Frontal cortex (tissue), 4 donors: ENCODE data around the gene SLTM. TPM values are rescaled to one million over a fixed set of nuclear protein-coding genes. Genes with fewer than 3 reads are reported as not detected.
A peak's percentile ranks its signal among the peaks of the same experiment; 100 is the strongest.
"Not testable (repeated sequence)": the region's sequence is repeated elsewhere in the genome, so short reads cannot be mapped to it uniquely, and the experiment has no call there.

ENCODE experiments used
- DNase-seq, 2 donors: peaks; one replicate each; pipeline ENCODE4 v3.0.0; 2012; ENCODE audit warnings: low spot score in 2 of 2
- FAIRE-seq: peaks from 2 replicates; lab custom pipeline; 2012; peaks lifted over from hg19 to GRCh38; lab: Jason Lieb, UNC
- total RNA-seq: library from RNA; depleted of rRNA; stranded (reverse); fragments of >200 nt; gene quantifications from one replicate; pipeline ENCODE4 v1.2.3, GENCODE V29; 2014
- donor health status: control.
- donor health status: control.
- donor health status: control.

SLTM gene
- 78.3 TPM for total RNA-seq

GRCh38 chr15:58933281-58934113 is at the start of gene SLTM:
Gene SLTM (minus strand): TSS chr15:58933679. CDS start chr15:58933565, 114 bp downstream.
- peak; percentile 86 to 90 for DNase-seq
- no peak for FAIRE-seq

- FAIRE-seq (no peak), DNase-seq (no peak)
Measured at GRCh38 chr15:58983261-58983660, 49.8 kb upstream of the SLTM start.

- DNase-seq (no peak), FAIRE-seq (no peak)
Measured at GRCh38 chr15:58981808-58982475, 48.5 kb upstream of the SLTM start.

GRCh38 chr15:58980351-58980939 is 47.0 kb upstream of the SLTM start:
- FAIRE-seq (peak; percentile 97), DNase-seq (peak in 1 of 2 donors; percentile 35)

- DNase-seq (no peak), FAIRE-seq (no peak)
Measured at GRCh38 chr15:58977887-58978286, 44.4 kb upstream of the SLTM start.

GRCh38 chr15:58967479-58967878 is 34.0 kb upstream of the SLTM start:
- FAIRE-seq (no peak), DNase-seq (no peak)

GRCh38 chr15:58966698-58967097 is 33.2 kb upstream of the SLTM start:
- FAIRE-seq (no peak), DNase-seq (no peak)

DNA sequence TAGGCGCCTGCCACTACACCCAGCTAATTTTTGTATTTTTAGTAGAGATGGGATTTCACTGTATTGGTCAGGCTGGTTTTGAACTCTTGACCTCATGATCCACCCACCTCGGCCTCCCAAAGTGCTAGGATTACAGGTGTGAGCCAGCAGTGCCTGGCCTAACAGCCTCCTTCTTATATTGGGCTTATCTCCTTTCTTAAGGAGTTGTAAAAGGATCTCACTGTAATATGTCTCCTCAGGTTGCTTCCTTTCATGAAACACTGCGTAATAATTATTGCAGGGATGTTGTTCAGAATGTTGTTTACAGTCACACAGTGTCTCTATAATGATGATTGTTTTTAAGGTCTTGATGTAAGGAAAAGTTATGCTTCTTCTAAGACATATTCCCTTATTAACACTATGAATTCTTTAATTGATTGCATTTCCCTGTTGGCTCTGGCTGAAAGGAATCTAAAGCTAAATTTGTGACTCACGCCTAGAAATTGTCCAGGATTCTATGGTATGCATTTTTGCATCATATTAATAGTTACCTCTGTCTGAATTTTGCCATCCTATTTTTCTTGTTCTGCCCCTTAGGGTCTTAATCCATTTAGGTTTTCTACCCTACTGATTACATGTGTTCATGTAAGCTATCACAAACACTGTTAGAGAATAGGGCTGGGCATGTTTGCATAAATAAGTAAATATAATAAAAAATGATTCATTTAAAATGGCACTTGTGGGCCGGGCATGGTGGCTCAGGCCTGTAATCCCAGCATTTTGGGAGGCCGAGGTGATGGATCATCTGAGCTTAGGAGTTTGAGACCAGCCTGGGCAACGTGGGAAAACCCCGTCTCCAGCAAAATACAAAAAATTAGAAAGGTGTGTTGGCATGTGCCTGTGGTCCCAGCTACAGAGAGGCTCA is 29.4 kb upstream of the SLTM start:
- FAIRE-seq, result no peak
- no peak for DNase-seq

- DNase-seq, result no peak
- FAIRE-seq, result no peak
Measured at GRCh38 chr15:58962136-58962535, 28.7 kb upstream of the SLTM start.

DNA sequence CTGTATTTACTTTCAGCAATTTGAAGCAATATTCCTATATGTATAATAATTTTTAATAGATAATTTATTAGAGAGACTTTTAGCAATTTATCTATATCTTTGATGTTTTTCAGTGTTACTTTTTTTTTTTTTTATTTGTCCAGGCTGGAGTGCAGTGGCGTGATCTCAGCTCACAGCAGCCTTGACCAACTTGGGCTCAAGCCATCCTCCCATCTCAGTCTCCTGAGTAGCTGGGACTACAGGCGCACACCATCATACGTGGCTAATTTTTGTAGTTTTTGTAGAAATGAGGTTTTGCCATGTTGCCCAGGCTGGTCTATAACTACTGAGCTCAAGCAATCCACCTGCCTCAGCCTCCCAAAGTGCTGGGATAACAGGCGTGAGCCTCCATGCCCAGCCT is 25.3 kb upstream of the SLTM start:
- no peak for DNase-seq
- FAIRE-seq, result no peak

DNA sequence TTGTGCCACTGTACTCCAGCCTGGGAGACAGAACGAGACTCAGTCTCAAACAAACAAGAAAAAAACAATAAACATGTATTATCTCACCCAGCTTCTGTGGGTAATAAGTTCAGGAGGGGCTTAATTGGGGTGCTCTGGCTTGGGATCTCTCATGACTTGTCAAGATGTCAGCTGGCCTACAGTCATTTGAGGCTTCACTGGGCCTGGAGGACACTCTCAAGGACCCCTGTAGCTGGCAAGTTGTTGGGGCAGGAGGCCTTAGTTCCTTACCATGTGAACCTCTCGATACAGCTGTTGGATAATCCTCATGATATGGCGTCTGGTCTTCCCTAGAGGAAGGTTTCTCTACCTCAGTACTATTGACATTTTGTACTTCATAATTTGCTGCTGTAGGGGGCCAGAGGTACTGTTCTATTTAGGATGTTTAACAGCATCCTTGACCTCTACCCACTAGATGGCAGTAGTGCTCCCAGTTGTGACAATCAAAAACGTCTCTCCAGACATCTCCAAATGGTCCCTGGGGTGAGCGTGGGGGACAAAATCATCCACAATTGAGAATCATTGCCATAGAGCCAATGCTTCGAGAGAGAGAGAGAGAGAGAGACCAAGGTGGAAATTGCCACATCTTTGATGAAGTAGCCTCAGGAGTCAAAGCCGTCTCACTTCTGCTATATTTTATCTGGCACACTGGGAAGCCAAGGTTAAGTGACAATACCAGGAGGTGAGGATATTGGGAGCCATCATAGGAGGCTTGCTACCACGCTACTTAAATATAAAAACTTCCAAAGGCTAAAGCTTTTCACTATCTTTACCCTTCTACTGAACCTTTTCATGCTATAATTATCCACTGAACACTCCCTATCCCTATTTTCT is 23.9 kb upstream of the SLTM start:
- FAIRE-seq, result no peak
- DNase-seq, result no peak

DNA sequence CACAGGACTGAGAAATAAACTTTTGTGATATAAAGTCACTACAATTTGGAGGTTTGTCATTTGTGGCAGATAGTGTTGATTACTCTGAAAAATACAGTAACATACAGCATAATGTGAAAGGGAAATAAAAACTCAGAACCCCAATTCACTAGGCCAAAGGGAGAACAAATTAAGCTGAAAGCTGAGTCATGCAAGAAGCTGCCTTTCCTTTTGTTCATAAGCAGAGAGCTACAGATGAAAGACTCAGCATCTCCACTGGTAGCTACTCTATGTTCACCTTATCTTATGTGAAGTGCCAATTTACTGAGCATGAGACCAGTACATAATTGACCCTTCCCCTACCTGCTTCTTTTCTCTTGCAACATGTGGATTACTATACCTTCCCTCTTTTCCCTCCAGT is 19.3 kb upstream of the SLTM start:
- FAIRE-seq, result no peak

GRCh38 chr15:58951388-58952007 is 18.0 kb upstream of the SLTM start:
- no peak for DNase-seq

More for the DNA sequence above, 19.3 kb upstream of the SLTM start:
- no peak for DNase-seq

DNA sequence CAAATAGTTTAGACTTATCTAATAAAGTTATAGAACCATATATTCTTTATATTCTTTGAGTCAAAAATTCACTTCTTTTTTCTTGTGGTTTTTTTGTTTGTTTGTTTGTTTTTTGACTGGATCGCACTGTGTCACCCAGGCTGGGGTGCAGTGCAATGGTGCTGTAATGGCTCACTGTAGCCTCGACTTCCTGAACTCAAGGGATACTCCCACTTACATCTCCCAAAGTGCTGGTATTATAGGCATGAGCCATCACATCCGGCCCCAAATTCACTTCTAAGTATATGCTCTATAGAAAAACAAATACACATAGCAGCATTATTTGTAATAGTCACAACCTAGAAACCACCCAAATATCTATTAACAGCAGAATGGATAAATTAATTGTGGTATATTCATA is 13.7 kb upstream of the SLTM start:
- DNase-seq, result no peak
- FAIRE-seq, result no peak

More at GRCh38 chr15:58951388-58952007, 18.0 kb upstream of the SLTM start:
- FAIRE-seq, result no peak

DNA sequence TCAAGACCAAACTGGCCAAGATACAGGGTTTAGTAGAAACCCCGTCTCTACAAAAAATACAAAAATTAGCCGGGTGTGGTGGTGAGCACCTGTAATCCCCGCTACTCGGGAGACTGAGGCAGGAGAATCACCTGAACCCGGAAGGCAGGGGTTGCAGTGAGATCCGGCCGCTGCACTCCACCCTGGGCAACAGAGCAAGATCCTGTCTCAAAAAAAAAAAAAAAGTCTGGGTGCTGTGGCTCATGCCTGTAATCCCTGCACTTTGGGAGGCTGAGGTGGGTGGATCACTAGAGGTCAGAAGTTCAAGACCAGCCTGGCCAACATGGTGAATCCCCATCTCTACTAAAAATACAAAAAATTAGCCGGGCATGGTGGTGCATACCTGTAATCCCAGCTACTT is 1.5 kb upstream of the SLTM start:
- not testable (repeated sequence) for FAIRE-seq, DNase-seq

DNA sequence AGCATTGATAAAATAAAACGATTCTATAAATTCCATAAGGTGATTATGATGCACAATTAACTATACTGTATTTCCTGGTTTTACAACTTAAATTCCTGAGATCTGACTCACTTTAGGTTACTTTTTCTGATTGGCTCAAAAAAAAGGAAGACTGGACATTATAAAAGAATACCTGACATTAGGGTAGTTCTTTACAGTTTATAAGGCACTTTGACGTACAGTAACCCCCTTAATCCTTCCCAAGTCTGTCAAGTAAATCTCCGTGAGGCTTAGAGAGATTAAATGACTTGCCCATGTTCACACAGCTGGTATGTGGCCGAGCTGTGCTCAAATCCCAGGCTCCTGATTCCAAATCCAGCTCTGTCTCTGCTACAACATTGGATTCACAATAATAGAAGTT is 1.0 kb upstream of the SLTM start:
- FAIRE-seq, result no peak
- DNase-seq, result no peak

- FAIRE-seq, result no peak
- DNase-seq, result no peak
Measured at GRCh38 chr15:58934114-58934447, 602 bp upstream of the SLTM start.

DNA sequence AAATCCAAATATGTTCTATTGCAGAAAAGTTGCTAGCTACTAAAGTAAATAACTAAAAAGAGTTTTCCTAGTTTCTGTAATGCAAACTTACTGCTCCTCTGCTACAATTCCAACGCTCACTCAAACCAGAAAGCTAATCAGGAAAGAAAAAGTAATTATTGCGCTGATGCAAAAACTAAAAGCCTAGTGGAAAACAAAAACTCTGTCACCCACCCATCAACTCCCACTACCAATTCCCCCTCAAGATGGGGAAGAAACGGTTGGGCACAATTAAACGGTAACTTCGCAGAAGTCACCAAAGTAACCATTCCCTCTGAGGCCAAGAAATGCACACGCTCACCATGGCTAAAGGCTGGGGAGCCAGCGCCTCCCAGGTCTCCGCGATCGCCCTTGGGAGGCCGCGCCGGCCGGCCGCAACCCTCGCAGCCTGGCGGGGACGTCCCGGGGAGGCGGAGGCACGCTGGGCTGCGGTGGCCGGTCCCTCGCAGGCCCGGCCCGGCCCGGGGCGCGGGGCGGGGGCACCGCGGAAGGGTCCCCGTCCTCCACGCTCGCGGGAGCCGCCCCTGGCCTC is 684 bp downstream of the SLTM start:
- DNase-seq (peak in 1 of 2 donors; percentile 30), FAIRE-seq (no peak)
